GM23338 (cell line): Measurements from ENCODE around the gene BICC1. TPM values are rescaled to one million over a fixed set of nuclear protein-coding genes. Genes with fewer than 3 reads are reported as not detected.

ENCODE experiments used
- ATAC-seq: fragments of 200-7000 bp; cut with Tn5 transposase; 3 replicates; pipeline ENCODE4 v1.9.1; 2020
- DNase-seq: peaks from one replicate; pipeline ENCODE4 v3.0.0-alpha.2; 2015; ENCODE audit warnings: low spot score
- H2AFZ ChIP-seq: fragments of 200-600 bp; sonication (generic); 2 replicates; pipeline ENCODE4 v1.8.0; 2016; ENCODE audit warnings: antibody characterized with exemption, mild to moderate bottlenecking, moderate library complexity
- H3F3A ChIP-seq: fragments of 200-600 bp; sonication (generic); replicated peaks from 2 replicates; pipeline ENCODE4 v1.8.0; 2017; ENCODE audit warnings: antibody characterized with exemption, mixed run types, low read depth
- H3K27ac ChIP-seq: fragments of 200-600 bp; sonication (generic); 2 replicates; pipeline ENCODE4 v1.6.1; 2016; ENCODE audit warnings: low read depth
- H3K27me3 ChIP-seq: fragments of 200-600 bp; sonication (generic); 2 replicates; pipeline ENCODE4 v1.8.0; 2016; ENCODE audit warnings: mild to moderate bottlenecking, mixed run types, moderate library complexity; ENCODE audit not compliant: insufficient read depth
- H3K36me3 ChIP-seq: fragments of 200-600 bp; sonication (generic); 2 replicates; pipeline ENCODE4 v1.8.0; 2016; ENCODE audit warnings: mild to moderate bottlenecking; ENCODE audit not compliant: insufficient read depth
- H3K4me1 ChIP-seq: fragments of 200-600 bp; sonication (generic); 2 replicates; pipeline ENCODE4 v1.8.0; 2016; ENCODE audit warnings: mild to moderate bottlenecking, moderate library complexity; ENCODE audit not compliant: insufficient read depth
- H3K4me2 ChIP-seq: fragments of 200-600 bp; sonication (generic); 2 replicates; pipeline ENCODE4 v1.7.1; 2017; ENCODE audit warnings: mixed run types
- H3K4me3 ChIP-seq: fragments of 200-600 bp; sonication (generic); 2 replicates; pipeline ENCODE4 v1.6.1; 2016; ENCODE audit warnings: mixed run types
- H3K79me2 ChIP-seq: fragments of 200-600 bp; sonication (generic); replicated peaks from 2 replicates; pipeline ENCODE4 v1.8.0; 2017; ENCODE audit warnings: mild to moderate bottlenecking; ENCODE audit not compliant: insufficient read depth
- H3K9me2 ChIP-seq: fragments of 200-600 bp; sonication (generic); 2 replicates; pipeline ENCODE4 v1.8.0; 2017; ENCODE audit not compliant: insufficient read depth
- H4K20me1 ChIP-seq: fragments of 200-600 bp; sonication (generic); replicated peaks from 2 replicates; pipeline ENCODE4 v1.8.0; 2017; ENCODE audit warnings: mild to moderate bottlenecking; ENCODE audit not compliant: insufficient read depth
- H3K27ac Mint-ChIP-seq: 2 replicates; pipeline ENCODE4 v1.8.0; 2020; ENCODE audit warnings: inconsistent platforms, mild to moderate bottlenecking, moderate library complexity, mixed read lengths
- H3K27me3 Mint-ChIP-seq: 3 replicates; pipeline ENCODE4 v1.8.0; 2022; ENCODE audit warnings: low read depth, mild to moderate bottlenecking, moderate library complexity, mixed read lengths, inconsistent platforms; ENCODE audit not compliant: insufficient read depth, poor library complexity
- H3K36me3 Mint-ChIP-seq: 3 replicates; pipeline ENCODE4 v1.8.0; 2021; ENCODE audit warnings: low read depth, mild to moderate bottlenecking, inconsistent platforms, moderate library complexity, mixed read lengths
- H3K4me1 Mint-ChIP-seq: 3 replicates; pipeline ENCODE4 v1.8.0; 2020; ENCODE audit warnings: mild to moderate bottlenecking, inconsistent platforms, mixed read lengths
- H3K4me3 Mint-ChIP-seq: 3 replicates; pipeline ENCODE4 v1.8.0; 2021; ENCODE audit warnings: moderate library complexity, mild to moderate bottlenecking, inconsistent platforms, mixed read lengths
- H3K9me3 Mint-ChIP-seq: 3 replicates; pipeline ENCODE4 v1.8.0; 2020; ENCODE audit warnings: moderate library complexity, mild to moderate bottlenecking, inconsistent platforms, mixed read lengths
- CREB1 ChIP-seq: fragments of 250-450 bp; sonication (Bioruptor Pico); IDR thresholded peaks from 2 replicates; pipeline ENCODE4 v1.5.0; 2020; ENCODE audit warnings: low read depth, mild to moderate bottlenecking, moderate library complexity
- EZH2 ChIP-seq: fragments of 200-600 bp; sonication (generic); IDR thresholded peaks from one replicate; pipeline ENCODE4 v1.8.0; 2017; ENCODE audit warnings: antibody characterized with exemption, mild to moderate bottlenecking, low read depth; ENCODE audit not compliant: unreplicated experiment
- NANOG ChIP-seq: IDR thresholded peaks from 2 replicates; pipeline ENCODE4 v1.6.1; 2016; ENCODE audit warnings: antibody characterized with exemption, borderline replicate concordance
- ZNF114 ChIP-seq: fragments of 250-450 bp; sonication (Bioruptor Pico); IDR thresholded peaks from 2 replicates; pipeline ENCODE4 v1.5.0; 2020; ENCODE audit warnings: mild to moderate bottlenecking, moderate library complexity
- ZNF331 ChIP-seq: fragments of 250-450 bp; sonication (Bioruptor Pico); IDR thresholded peaks from 2 replicates; pipeline ENCODE4 v1.5.0; 2020; ENCODE audit warnings: low read depth, mild to moderate bottlenecking, moderate library complexity
- polyA plus RNA-seq: library from polyadenylated mRNA; unstranded; fragments of >200 nt; fragmentation: Nextera tagmentation; extraction: Ambion mirVana; gene quantifications from 2 replicates; pipeline ENCODE4 v1.2.1, GENCODE V29; 2016
- total RNA-seq: library from RNA; depleted of rRNA; stranded (reverse); fragments of >200 nt; shearing (Covaris generic); gene quantifications from 2 replicates; pipeline ENCODE4 v1.2.3, GENCODE V29; 2014
- TF ChIP-seq, protein P1 (sequence below): IDR thresholded peaks from one replicate; pipeline ENCODE4 v1.6.1; 2018; ENCODE audit warnings: antibody characterized with exemption; ENCODE audit not compliant: unreplicated experiment
- TF ChIP-seq, protein P2 (sequence below): fragments of 250-450 bp; sonication (Bioruptor Pico); IDR thresholded peaks from 2 replicates; pipeline ENCODE4 v1.5.0; 2020; ENCODE audit warnings: mild to moderate bottlenecking, moderate library complexity

The BICC1 gene
- total and polyA plus RNA-seq, 2 experiments from 2014 or later = 1.3 to 2.2 TPM

DNA sequence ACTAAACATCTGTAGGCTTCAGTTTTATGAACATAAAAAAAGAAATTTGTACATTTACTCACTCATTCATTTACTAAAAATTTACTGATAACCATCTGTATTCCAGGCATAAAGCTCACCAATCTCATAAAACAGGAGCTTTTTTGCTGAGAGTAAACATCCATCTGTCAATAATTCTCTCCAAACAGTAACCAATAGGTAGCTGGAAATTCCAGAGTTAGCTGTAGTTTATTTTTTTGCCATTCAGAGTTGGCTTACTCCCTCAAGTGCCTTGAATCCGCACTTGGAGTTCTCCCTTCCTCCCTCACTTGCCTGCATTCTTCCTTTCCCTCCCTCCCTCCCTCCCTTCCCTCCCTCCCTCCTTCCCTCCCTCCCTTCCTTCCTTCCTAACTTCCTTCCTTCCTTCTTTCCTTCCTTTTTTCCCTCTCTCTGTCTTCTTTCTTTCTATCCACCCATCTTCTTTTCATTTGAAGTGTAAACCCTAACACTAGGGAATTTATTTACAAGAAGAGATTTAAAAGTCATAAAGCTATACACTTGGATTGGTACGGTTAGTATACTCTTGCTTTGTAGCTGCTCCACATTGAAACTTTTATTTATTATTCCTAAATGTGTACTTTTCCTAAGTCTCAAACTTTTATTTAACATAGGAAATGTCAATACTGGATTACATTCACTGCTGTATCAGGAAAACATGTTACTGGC lies 44.6 kb upstream of the BICC1 start (continued):
- TF ChIP-seq, protein P1, sequence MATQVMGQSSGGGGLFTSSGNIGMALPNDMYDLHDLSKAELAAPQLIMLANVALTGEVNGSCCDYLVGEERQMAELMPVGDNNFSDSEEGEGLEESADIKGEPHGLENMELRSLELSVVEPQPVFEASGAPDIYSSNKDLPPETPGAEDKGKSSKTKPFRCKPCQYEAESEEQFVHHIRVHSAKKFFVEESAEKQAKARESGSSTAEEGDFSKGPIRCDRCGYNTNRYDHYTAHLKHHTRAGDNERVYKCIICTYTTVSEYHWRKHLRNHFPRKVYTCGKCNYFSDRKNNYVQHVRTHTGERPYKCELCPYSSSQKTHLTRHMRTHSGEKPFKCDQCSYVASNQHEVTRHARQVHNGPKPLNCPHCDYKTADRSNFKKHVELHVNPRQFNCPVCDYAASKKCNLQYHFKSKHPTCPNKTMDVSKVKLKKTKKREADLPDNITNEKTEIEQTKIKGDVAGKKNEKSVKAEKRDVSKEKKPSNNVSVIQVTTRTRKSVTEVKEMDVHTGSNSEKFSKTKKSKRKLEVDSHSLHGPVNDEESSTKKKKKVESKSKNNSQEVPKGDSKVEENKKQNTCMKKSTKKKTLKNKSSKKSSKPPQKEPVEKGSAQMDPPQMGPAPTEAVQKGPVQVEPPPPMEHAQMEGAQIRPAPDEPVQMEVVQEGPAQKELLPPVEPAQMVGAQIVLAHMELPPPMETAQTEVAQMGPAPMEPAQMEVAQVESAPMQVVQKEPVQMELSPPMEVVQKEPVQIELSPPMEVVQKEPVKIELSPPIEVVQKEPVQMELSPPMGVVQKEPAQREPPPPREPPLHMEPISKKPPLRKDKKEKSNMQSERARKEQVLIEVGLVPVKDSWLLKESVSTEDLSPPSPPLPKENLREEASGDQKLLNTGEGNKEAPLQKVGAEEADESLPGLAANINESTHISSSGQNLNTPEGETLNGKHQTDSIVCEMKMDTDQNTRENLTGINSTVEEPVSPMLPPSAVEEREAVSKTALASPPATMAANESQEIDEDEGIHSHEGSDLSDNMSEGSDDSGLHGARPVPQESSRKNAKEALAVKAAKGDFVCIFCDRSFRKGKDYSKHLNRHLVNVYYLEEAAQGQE = no peak
- TF ChIP-seq, protein P2, sequence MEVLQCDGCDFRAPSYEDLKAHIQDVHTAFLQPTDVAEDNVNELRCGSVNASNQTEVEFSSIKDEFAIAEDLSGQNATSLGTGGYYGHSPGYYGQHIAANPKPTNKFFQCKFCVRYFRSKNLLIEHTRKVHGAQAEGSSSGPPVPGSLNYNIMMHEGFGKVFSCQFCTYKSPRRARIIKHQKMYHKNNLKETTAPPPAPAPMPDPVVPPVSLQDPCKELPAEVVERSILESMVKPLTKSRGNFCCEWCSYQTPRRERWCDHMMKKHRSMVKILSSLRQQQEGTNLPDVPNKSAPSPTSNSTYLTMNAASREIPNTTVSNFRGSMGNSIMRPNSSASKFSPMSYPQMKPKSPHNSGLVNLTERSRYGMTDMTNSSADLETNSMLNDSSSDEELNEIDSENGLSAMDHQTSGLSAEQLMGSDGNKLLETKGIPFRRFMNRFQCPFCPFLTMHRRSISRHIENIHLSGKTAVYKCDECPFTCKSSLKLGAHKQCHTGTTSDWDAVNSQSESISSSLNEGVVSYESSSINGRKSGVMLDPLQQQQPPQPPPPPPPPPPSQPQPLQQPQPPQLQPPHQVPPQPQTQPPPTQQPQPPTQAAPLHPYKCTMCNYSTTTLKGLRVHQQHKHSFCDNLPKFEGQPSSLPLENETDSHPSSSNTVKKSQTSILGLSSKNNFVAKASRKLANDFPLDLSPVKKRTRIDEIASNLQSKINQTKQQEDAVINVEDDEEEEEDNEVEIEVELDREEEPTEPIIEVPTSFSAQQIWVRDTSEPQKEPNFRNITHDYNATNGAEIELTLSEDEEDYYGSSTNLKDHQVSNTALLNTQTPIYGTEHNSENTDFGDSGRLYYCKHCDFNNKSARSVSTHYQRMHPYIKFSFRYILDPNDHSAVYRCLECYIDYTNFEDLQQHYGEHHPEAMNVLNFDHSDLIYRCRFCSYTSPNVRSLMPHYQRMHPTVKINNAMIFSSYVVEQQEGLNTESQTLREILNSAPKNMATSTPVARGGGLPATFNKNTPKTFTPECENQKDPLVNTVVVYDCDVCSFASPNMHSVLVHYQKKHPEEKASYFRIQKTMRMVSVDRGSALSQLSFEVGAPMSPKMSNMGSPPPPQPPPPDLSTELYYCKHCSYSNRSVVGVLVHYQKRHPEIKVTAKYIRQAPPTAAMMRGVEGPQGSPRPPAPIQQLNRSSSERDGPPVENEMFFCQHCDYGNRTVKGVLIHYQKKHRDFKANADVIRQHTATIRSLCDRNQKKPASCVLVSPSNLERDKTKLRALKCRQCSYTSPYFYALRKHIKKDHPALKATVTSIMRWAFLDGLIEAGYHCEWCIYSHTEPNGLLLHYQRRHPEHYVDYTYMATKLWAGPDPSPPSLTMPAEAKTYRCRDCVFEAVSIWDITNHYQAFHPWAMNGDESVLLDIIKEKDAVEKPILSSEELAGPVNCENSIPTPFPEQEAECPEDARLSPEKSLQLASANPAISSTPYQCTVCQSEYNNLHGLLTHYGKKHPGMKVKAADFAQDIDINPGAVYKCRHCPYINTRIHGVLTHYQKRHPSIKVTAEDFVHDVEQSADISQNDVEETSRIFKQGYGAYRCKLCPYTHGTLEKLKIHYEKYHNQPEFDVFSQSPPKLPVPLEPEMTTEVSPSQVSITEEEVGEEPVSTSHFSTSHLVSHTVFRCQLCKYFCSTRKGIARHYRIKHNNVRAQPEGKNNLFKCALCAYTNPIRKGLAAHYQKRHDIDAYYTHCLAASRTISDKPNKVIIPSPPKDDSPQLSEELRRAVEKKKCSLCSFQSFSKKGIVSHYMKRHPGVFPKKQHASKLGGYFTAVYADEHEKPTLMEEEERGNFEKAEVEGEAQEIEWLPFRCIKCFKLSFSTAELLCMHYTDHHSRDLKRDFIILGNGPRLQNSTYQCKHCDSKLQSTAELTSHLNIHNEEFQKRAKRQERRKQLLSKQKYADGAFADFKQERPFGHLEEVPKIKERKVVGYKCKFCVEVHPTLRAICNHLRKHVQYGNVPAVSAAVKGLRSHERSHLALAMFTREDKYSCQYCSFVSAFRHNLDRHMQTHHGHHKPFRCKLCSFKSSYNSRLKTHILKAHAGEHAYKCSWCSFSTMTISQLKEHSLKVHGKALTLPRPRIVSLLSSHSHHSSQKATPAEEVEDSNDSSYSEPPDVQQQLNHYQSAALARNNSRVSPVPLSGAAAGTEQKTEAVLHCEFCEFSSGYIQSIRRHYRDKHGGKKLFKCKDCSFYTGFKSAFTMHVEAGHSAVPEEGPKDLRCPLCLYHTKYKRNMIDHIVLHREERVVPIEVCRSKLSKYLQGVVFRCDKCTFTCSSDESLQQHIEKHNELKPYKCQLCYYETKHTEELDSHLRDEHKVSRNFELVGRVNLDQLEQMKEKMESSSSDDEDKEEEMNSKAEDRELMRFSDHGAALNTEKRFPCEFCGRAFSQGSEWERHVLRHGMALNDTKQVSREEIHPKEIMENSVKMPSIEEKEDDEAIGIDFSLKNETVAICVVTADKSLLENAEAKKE (CRISPR knock-in tag) = no peak
- no peak for TF ChIP-seq NANOG
- TF ChIP-seq EZH2 = no peak

DNA sequence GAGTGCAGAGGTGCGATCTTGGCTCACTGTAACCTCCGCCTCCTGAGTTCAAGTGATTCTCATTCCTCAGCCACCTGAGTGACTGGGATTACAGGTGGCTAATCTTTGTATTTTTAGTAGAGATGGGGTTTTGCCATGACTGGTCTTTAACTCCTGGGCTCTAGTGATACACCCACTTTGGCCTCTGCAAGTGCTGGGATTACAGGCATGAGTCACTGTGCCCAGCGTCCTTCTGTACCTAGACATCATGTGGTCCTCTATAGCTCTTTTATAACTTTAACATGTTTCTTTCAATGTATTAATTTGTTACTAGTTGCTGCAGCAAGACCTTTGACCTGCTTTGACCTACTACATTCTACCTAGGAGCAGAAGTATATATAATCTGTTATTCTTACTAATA lies 38.7 kb upstream of the BICC1 start:
- H3K27ac ChIP-seq = no peak overlapping the region
- ATAC-seq (no peak), DNase-seq (no peak)
- H3K27me3 ChIP-seq = no peaks in the 10 kb centered on the region
- no peak overlapping the region for H2AFZ ChIP-seq
- H3K9me2 ChIP-seq = no peaks in the 10 kb centered on the region
- H4K20me1 ChIP-seq = no peaks in the 10 kb centered on the region
- H3K4me3 ChIP-seq = no peak overlapping the region
- peaks cover 2% of the 10 kb centered on the region for H3K27me3 Mint-ChIP-seq
- no peaks in the 10 kb centered on the region for H3K9me3 Mint-ChIP-seq
- no peaks in the 10 kb centered on the region for H3F3A ChIP-seq
- H3K4me1 ChIP-seq = peaks cover 18% of the 10 kb centered on the region
- H3K36me3 ChIP-seq = no peaks in the 10 kb centered on the region
- H3K36me3 Mint-ChIP-seq = no peaks in the 10 kb centered on the region
- H3K79me2 ChIP-seq = no peaks in the 10 kb centered on the region
- H3K4me1 Mint-ChIP-seq = peaks cover 19% of the 10 kb centered on the region
- no peak overlapping the region for H3K4me3 Mint-ChIP-seq
- H3K27ac Mint-ChIP-seq = no peak overlapping the region
- no peak overlapping the region for H3K4me2 ChIP-seq
- TF ChIP-seq ZNF331 (CRISPR knock-in tag) (no peak), EZH2 (no peak), ZNF114 (CRISPR knock-in tag) (no peak), CREB1 (CRISPR knock-in tag) (no peak)
